Activated naive CD8-positive, alpha-beta T cell (primary cell): Measurements from ENCODE around the gene REV3L.

Experiments used
- H3K27ac Mint-ChIP-seq: one replicate; pipeline ENCODE4 v1.8.0; 2021; ENCODE audit warnings: mixed read lengths
- H3K27me3 Mint-ChIP-seq: one replicate; pipeline ENCODE4 v1.8.0; 2021; ENCODE audit warnings: mixed read lengths
- H3K36me3 Mint-ChIP-seq: one replicate; pipeline ENCODE4 v1.8.0; 2021; ENCODE audit warnings: mixed read lengths
- H3K4me1 Mint-ChIP-seq: one replicate; pipeline ENCODE4 v1.8.0; 2021; ENCODE audit warnings: low read depth, mixed read lengths
- H3K4me3 Mint-ChIP-seq: one replicate; pipeline ENCODE4 v1.8.0; 2021; ENCODE audit warnings: mild to moderate bottlenecking, mixed read lengths
- H3K9me3 Mint-ChIP-seq: one replicate; pipeline ENCODE4 v1.8.0; 2021; ENCODE audit warnings: low read depth, mixed read lengths

The REV3L gene

DNA sequence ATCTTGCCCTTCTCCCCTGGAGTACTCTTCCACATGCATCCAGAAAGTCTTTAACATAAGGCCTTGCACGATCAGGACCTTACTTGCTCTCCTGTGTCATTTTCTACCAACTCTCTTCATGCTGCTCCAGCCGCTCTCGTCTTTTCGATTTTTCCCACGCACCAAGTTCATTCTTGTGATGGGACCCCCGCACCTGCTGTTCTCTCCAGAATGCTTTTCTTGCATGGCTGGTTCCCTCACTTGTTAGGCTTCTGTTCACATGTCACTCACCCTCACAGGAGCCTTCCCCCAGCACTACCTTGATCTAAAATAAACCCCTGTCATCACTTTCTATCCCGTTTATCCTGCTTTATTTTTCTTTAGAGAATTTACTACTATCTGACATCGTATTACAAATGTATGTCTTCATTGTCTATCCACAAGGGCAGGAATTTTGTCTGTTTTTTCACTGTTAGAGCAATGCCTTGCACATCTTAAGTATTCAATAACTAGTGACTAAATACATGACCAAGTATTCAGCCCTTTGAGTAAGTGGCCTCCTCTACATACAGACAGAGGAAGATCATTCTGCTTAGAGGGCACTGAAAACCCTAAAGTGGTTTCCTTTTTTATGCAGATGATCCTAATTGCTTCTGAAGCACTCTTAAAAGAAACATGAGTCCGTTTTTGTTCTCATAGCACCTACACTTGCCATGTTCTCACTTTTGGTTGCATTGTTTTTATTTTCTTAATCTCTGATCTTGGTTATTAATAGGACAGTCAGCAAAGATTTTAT lies 228.8 kb downstream of the REV3L start:
- Mint-ChIP-seq H3K27me3 (no peaks in the 10 kb centered on the region), H3K4me1 (peaks cover 8% of the 10 kb centered on the region), H3K36me3 (no peaks in the 10 kb centered on the region), H3K27ac (no peak overlapping the region), H3K9me3 (no peaks in the 10 kb centered on the region), H3K4me3 (no peak overlapping the region)

DNA sequence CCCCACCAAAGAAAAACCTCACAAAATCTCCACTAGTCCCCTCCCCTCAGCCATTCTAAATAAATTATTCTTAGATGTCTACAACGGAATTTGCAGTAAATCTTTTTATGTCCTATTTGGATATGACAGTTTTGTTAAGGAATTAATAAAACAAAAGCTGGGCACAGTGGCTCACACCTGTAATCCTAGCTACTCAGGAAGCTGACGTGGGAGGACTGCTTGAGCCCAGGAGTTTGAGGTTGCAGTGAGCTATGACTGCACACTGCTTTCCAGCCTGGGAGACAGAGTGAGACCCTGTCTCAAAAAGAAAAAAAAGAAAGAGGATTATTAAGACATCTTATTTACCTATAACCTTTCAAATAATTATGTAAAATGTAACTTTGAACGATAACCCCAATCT lies 230.3 kb downstream of the REV3L start:
- no peak overlapping the region for H3K27ac Mint-ChIP-seq
- no peaks in the 10 kb centered on the region for H3K9me3 Mint-ChIP-seq
- H3K27me3 Mint-ChIP-seq, result no peaks in the 10 kb centered on the region
- H3K4me3 Mint-ChIP-seq, result no peak overlapping the region
- no peaks in the 10 kb centered on the region for H3K4me1 Mint-ChIP-seq
- no peaks in the 10 kb centered on the region for H3K36me3 Mint-ChIP-seq

DNA sequence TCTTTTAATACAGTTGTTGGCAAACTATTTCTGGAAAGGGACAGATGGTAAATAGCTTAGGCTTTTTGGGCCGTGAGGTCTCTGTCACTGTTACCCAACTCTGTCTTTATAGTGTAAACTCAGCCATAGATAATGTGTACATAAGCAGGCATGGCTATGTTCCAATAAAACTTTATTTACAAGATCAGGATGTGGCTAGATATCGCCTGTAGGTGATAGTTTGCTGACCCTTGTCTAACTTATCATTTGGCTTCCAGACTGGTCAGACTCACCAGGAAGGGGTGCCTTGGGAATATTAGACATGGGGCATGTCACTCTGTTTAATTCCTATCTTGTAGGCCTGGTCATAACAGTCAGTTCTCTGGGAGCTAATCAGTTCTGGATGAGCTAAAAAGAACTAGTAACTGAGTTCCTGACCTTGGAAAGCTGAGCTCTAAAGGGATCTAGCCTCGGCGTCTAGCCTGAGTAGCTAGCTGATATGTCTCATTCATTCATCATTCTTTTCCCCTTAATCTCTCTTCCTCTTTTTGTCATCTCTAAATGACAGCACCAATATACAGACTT lies 232.1 kb downstream of the REV3L start:
- Mint-ChIP-seq H3K36me3 (no peaks in the 10 kb centered on the region), H3K27me3 (no peaks in the 10 kb centered on the region), H3K4me3 (no peak overlapping the region), H3K9me3 (no peaks in the 10 kb centered on the region), H3K4me1 (no peaks in the 10 kb centered on the region), H3K27ac (no peak overlapping the region)
